ENCODE data around the gene HNRNPA1L2. TPM values are rescaled to one million over a fixed set of nuclear protein-coding genes. Genes with fewer than 3 reads are reported as not detected.

The HNRNPA1L2 gene
- total RNA-seq, 1 donor from 2014 or later, result 11.6 TPM

DNA sequence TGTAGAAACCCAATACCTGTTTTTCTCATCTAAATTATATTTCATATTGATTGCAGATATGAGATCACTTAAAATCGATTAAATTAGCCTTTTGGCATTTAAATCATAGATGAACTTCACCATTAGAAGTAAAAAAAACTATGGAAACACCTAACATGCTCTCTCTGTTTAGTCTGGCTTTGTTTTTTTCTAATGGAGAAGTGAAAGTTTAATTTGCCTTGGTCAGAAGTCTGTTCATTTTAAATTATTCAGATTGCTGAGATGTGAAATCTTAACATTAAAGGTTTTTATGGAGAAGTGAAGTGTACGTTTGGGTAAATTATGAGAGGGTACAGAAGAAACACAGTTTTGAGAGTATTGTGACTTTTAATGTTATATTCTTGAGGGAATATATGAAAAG, 17.1 kb downstream of the HNRNPA1L2 start:
- Mint-ChIP-seq H3K9me3 (no peaks in the 10 kb centered on the region), H3K27ac (no peak overlapping the region), H3K4me3 (no peak overlapping the region), H3K27me3 (no peaks in the 10 kb centered on the region), H3K4me1 (ENCODE audit: unreplicated experiment) (peaks cover 4% of the 10 kb centered on the region), H3K36me3 (peaks cover 8% of the 10 kb centered on the region)
- TF ChIP-seq, protein P1, sequence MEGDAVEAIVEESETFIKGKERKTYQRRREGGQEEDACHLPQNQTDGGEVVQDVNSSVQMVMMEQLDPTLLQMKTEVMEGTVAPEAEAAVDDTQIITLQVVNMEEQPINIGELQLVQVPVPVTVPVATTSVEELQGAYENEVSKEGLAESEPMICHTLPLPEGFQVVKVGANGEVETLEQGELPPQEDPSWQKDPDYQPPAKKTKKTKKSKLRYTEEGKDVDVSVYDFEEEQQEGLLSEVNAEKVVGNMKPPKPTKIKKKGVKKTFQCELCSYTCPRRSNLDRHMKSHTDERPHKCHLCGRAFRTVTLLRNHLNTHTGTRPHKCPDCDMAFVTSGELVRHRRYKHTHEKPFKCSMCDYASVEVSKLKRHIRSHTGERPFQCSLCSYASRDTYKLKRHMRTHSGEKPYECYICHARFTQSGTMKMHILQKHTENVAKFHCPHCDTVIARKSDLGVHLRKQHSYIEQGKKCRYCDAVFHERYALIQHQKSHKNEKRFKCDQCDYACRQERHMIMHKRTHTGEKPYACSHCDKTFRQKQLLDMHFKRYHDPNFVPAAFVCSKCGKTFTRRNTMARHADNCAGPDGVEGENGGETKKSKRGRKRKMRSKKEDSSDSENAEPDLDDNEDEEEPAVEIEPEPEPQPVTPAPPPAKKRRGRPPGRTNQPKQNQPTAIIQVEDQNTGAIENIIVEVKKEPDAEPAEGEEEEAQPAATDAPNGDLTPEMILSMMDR (conservative IDR thresholded peaks at IDR 0.05), result no peak
- DNase-seq (ENCODE audit: extremely low spot score, unreplicated experiment), result no peak

DNA sequence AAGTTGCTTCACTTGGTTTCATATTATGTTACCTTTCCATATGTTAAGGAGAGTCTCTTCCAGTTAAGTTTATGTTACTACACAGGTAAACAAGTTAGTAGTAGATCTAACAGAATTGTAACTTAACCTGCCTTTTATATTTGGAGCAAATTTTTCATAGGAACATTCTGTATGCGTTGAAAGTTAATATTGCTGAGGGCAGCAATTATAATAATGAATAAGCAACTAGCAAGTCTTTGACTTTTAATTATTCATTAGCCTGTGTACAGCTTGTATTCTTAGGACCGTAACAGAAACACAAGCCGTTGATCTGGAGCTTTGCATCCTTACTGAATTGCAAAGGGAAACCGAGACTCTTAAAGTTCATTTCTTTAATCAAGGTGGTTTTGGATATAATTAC, 22.0 kb downstream of the HNRNPA1L2 start:
- Mint-ChIP-seq H3K27me3 (no peaks in the 10 kb centered on the region), H3K4me1 (ENCODE audit: unreplicated experiment) (no peaks in the 10 kb centered on the region), H3K36me3 (peaks cover 15% of the 10 kb centered on the region), H3K4me3 (no peak overlapping the region), H3K9me3 (no peaks in the 10 kb centered on the region), H3K27ac (no peak overlapping the region)
- DNase-seq (ENCODE audit: extremely low spot score, unreplicated experiment), result no peak
- TF ChIP-seq, protein P1 (conservative IDR thresholded peaks at IDR 0.05), result no peak

DNA sequence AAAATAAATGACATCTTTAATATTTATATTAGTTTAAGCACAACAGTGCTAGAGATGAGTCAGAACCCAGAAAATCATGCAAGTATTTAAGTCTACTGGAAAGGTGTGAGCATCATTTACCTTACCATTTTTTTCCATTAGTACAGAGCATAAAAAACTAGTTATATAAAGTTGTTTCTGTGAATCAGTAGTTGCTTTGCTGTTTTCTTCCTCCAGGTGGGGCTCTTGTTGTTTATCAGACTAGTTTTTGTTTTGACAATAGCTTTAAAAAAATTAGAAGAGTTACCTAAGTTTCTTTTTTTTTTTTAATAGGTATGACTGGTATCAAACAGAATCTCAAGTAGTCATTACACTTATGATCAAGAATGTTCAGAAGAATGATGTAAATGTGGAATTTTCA, 23.1 kb downstream of the HNRNPA1L2 start:
- TF ChIP-seq, protein P1 (conservative IDR thresholded peaks at IDR 0.05), result peak; percentile 74
- H3K27ac Mint-ChIP-seq, result no peak overlapping the region
- no peak overlapping the region for H3K4me3 Mint-ChIP-seq
- no peaks in the 10 kb centered on the region for H3K27me3 Mint-ChIP-seq
- H3K36me3 Mint-ChIP-seq, result peaks cover 15% of the 10 kb centered on the region
- DNase-seq (ENCODE audit: extremely low spot score, unreplicated experiment), result no peak
- H3K9me3 Mint-ChIP-seq, result no peaks in the 10 kb centered on the region
- no peaks in the 10 kb centered on the region for H3K4me1 Mint-ChIP-seq (ENCODE audit: unreplicated experiment)

DNA sequence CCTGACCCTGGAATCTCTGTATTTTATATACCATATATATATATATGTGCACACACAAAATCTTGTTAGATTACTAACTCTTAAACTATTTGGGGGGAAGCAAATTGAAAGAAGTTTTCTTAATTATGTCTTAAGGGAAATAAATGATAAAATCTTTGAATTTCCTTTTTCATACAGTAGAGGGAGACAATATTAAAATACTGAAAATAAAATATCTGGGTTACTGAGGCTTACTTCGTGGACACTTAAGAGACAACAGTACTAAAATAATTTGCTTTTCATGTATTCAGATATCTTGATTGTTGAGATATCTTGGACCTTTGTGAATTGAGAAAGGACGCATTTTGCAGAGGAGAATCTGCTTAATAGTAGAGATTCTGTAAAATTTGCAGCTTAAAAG, 27.4 kb downstream of the HNRNPA1L2 start:
- Mint-ChIP-seq H3K27ac (no peak overlapping the region), H3K4me1 (ENCODE audit: unreplicated experiment) (no peaks in the 10 kb centered on the region), H3K4me3 (no peak overlapping the region), H3K9me3 (no peaks in the 10 kb centered on the region), H3K36me3 (peaks cover 10% of the 10 kb centered on the region), H3K27me3 (no peaks in the 10 kb centered on the region)
- no peak for DNase-seq (ENCODE audit: extremely low spot score, unreplicated experiment)
- TF ChIP-seq, protein P1 (conservative IDR thresholded peaks at IDR 0.05), result peak; percentile 32

DNA sequence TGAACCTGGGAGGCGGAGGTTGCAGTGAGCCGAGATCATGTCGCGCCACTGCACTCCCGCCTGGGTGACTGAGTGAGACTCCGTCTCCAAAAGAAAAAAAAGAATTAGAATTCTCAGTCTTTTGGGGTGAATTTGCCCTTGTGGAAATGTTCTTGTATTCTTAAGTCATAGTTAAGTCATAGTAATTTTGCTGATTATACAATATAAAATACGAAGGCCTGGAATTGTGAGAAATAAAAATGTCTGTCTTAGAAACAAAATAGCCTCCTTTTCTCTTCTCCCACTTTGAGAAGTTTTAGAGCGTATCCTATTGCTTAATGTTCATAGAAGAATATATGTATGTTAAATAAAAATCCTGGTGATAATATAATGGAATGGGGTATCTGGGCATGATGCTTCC, 28.5 kb downstream of the HNRNPA1L2 start:
- H3K27me3 Mint-ChIP-seq, result no peaks in the 10 kb centered on the region
- TF ChIP-seq, protein P1 (conservative IDR thresholded peaks at IDR 0.05), result no peak
- H3K27ac Mint-ChIP-seq, result no peak overlapping the region
- DNase-seq (ENCODE audit: extremely low spot score, unreplicated experiment), result no peak
- H3K4me1 Mint-ChIP-seq (ENCODE audit: unreplicated experiment), result no peaks in the 10 kb centered on the region
- no peak overlapping the region for H3K4me3 Mint-ChIP-seq
- H3K9me3 Mint-ChIP-seq, result no peaks in the 10 kb centered on the region
- H3K36me3 Mint-ChIP-seq, result peaks cover 10% of the 10 kb centered on the region

DNA sequence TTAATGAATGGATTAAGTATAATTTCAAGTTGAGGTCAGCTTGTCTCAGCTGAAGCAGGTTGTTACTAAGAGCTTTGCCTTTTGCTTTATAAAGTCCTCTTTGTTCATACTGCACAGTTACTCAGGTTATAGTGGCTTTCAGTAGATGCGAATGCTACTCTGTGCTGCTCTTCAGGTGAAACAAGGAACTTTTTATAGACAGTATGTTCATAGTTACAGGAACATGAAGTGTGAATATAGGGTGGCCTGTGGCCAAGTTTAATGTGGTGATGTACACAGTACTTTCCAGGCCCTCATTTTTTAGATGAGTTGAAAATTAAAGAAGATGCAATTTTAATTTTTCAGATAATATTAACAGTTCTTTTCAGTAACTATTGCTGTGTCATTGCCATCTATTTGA, 31.2 kb downstream of the HNRNPA1L2 start:
- no peak overlapping the region for H3K27ac Mint-ChIP-seq
- TF ChIP-seq, protein P1 (conservative IDR thresholded peaks at IDR 0.05), result no peak
- DNase-seq (ENCODE audit: extremely low spot score, unreplicated experiment), result no peak
- no peaks in the 10 kb centered on the region for H3K4me1 Mint-ChIP-seq (ENCODE audit: unreplicated experiment)
- peaks cover 10% of the 10 kb centered on the region for H3K36me3 Mint-ChIP-seq
- no peaks in the 10 kb centered on the region for H3K27me3 Mint-ChIP-seq
- no peaks in the 10 kb centered on the region for H3K9me3 Mint-ChIP-seq
- no peak overlapping the region for H3K4me3 Mint-ChIP-seq
